Ishikawa (cell line): ENCODE data around the gene SLC44A1.

ENCODE experiments used
- CEBPB ChIP-seq: IDR thresholded peaks from 2 replicates; pipeline ENCODE4 v1.6.1; 2012
- CREB1 ChIP-seq: IDR thresholded peaks from 2 replicates; pipeline ENCODE4 v1.6.1; 2012; ENCODE audit warnings: low read depth
- EGR1 ChIP-seq: IDR thresholded peaks from 2 replicates; pipeline ENCODE4 v1.6.1; 2012
- EP300 ChIP-seq: IDR thresholded peaks from 2 replicates; pipeline ENCODE4 v1.6.1; 2012; ENCODE audit warnings: borderline replicate concordance
- FOXM1 ChIP-seq: IDR thresholded peaks from 2 replicates; pipeline ENCODE4 v1.6.1; 2012; ENCODE audit warnings: low read depth, borderline replicate concordance
- MAX ChIP-seq: IDR thresholded peaks from 2 replicates; pipeline ENCODE4 v1.6.1; 2012
- NFIC ChIP-seq: IDR thresholded peaks from 2 replicates; pipeline ENCODE4 v1.6.1; 2012
- RAD21 ChIP-seq: IDR thresholded peaks from 2 replicates; pipeline ENCODE4 v1.6.1; 2012; ENCODE audit warnings: low read depth
- REST ChIP-seq: IDR thresholded peaks from 2 replicates; pipeline ENCODE4 v1.6.1; 2012; ENCODE audit warnings: low read depth, mild to moderate bottlenecking
- TAF1 ChIP-seq: IDR thresholded peaks from 2 replicates; pipeline ENCODE4 v1.6.1; 2012; ENCODE audit warnings: low read depth, mild to moderate bottlenecking
- TCF12 ChIP-seq: IDR thresholded peaks from 2 replicates; pipeline ENCODE4 v1.6.1; 2012; ENCODE audit warnings: low read depth
- TEAD4 ChIP-seq: IDR thresholded peaks from 2 replicates; pipeline ENCODE4 v1.6.1; 2012
- USF1 ChIP-seq: IDR thresholded peaks from 2 replicates; pipeline ENCODE4 v1.6.1; 2012
- YY1 ChIP-seq: IDR thresholded peaks from 2 replicates; pipeline ENCODE4 v1.6.1; 2012; ENCODE audit warnings: low read depth
- ZBTB7A ChIP-seq: IDR thresholded peaks from 2 replicates; pipeline ENCODE4 v1.6.1; 2012; ENCODE audit warnings: low read depth

Gene SLC44A1

DNA sequence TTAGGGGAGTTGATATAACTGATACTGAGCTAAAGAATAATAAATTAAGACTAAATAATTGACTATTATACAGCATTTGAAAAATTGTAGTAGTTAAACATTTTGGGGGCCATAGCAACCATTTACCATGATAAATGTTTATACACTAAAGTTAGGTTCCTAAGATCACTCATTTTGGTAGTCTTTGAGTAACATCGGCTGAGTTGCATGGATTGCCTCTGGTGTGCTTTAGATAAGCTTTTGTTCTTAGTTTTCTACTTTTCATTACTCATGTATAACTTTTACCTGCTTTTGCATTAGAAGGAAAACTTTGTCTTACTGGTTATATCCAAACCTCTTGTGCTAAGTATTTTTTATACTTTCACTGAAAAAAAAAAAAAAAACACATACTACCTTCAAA, 101.2 kb downstream of the SLC44A1 start:
- TF ChIP-seq FOXM1 (no peak), MAX (no peak), NFIC (no peak), CREB1 (no peak), REST (no peak), EGR1 (no peak), TAF1 (no peak), CEBPB (no peak), EP300 (no peak), YY1 (no peak), USF1 (no peak), TCF12 (no peak), RAD21 (no peak)

DNA sequence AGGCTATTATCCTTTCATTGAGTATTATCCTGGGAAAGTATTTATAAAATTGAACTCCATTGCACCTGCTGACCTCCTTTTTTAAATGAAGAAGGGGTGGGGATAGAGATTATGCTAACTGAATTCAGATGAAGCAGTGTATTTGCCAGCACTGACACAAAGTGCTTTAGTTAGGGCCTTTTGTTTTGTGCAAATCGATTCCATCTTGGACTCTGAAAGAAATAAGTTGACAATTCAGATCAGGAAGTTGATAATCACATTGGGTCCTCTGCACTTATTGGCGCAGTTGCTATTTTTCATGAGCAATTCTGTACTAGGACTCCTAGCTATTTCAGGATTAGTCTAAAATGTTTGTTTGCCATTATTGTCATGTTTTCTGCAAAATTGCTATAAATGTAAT, 101.8 kb downstream of the SLC44A1 start:
- TF ChIP-seq CEBPB: no peak

GRCh38 chr9:105354448-105354847, 110.0 kb downstream of the SLC44A1 start:
- TF ChIP-seq TAF1: no peak
- no peak for TF ChIP-seq CREB1
- TF ChIP-seq YY1: no peak
- TF ChIP-seq EGR1: no peak
- no peak for TF ChIP-seq USF1
- no peak for TF ChIP-seq NFIC
- no peak for TF ChIP-seq RAD21
- no peak for TF ChIP-seq TEAD4
- TF ChIP-seq TCF12: no peak
- TF ChIP-seq CEBPB: no peak
- no peak for TF ChIP-seq FOXM1
- TF ChIP-seq ZBTB7A: no peak
- TF ChIP-seq REST: no peak
- no peak for TF ChIP-seq MAX
- no peak for TF ChIP-seq EP300

DNA sequence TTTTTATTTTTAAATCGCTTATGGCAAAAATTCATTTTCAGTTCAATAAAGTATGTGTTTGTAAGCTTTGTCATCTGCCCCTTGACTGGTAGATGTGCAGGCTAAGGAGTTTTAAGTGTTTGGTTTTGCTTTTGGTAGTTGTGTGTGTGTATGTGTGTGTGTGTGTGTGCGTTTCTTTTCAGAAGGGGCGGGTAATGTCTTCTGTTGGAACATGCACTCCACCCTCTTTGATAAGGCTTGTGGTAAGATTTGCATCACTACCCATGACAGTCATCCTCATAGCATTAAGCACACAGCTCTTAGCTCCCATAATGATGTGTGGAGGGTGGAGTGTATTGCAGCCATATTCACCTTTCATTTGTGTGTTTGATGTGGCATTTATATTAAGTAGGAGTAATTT, 111.3 kb downstream of the SLC44A1 start:
- TF ChIP-seq USF1: no peak
- TF ChIP-seq CREB1: no peak
- TF ChIP-seq REST: no peak
- no peak for TF ChIP-seq NFIC
- TF ChIP-seq TCF12: no peak
- TF ChIP-seq EGR1: no peak
- no peak for TF ChIP-seq RAD21
- TF ChIP-seq FOXM1: no peak
- TF ChIP-seq EP300: no peak
- TF ChIP-seq YY1: no peak
- no peak for TF ChIP-seq ZBTB7A

DNA sequence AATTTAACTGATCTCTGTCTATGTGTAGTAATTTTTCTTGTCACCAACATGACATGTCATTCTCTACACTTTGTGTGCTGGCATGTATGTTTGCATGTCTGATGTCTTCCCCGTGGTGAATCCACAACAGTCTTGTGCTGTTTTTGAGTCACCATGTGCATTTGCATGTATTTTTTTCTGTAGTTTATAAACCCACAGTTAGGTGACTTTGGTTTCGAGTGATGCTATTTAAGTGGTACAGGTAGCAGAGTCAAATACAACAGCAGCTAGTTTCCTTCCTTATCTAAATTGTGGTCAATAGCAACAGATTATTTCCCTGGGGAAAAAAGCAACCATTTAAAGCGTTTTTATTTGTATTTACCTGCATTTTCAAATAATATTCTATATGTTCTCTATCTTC, 113.5 kb downstream of the SLC44A1 start:
- TF ChIP-seq USF1 (no peak), NFIC (no peak), YY1 (no peak), ZBTB7A (no peak), EGR1 (no peak), CEBPB (no peak)
